Superior temporal gyrus (tissue), 1 donor: ENCODE measurements around the gene ZNF208.
"Not testable (repeated sequence)": the region's sequence is repeated elsewhere in the genome, so short reads cannot be mapped to it uniquely, and the experiment has no call there.

ENCODE experiments used
- DNase-seq: peaks from one replicate; pipeline ENCODE4 v3.0.0-alpha.2; 2016; ENCODE audit errors: extremely low spot score

The ZNF208 gene

GRCh38 chr19:21884786-21885185 is 126.0 kb downstream of the ZNF208 start:
- not testable (repeated sequence) for DNase-seq

DNA sequence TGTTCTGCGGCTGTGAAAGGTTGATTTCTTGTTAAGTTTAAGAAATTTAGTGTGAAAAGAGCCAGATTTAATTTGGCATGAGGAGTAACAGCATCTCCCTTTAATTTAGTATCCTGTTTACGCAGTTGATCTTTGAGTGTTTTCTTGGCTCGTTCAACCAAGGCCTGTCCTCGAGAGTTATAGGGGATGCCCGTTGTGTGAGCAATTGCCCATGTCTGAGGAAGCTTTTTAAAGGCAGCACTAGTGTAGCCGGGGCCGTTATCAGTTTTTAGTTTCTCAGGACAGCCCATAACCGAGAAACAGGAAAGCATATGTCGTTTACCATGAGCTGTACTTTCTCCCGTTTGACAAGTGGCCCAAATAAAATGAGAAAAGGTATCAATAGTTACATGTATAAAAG is 127.2 kb downstream of the ZNF208 start:
- DNase-seq, result no peak
